GM18873 (cell line): ENCODE data around the gene ARID3B.
"Not testable (repeated sequence)": the region's sequence is repeated elsewhere in the genome, so short reads cannot be mapped to it uniquely, and the experiment has no call there.

Experiments
- ATAC-seq: cut with Tn5 transposase; IDR thresholded peaks from one replicate; pipeline ENCODE4 v1.9.1; 2021; ENCODE audit warnings: mild to moderate bottlenecking, moderate library complexity, moderate number of reproducible peaks; ENCODE audit not compliant: unreplicated experiment, low FRiP score

ARID3B gene

DNA sequence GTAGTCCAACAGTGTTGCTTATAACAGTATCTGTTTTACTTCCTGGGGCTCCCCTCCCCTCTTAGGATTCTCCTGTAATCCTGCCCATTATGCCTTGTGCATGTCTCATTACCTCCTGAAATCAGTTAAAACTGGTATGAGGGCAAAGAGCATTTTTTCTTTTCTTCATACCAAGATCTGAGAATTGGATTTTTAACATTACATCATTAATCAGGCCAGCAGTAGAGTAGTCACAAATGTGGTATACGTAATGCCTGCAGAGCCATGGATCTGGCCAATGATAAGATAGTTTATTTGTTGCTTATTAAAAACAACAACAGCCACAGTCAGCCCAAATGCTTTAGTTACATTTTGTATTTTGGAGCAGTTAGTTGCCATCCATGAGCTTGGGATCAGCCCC lies 23.2 kb downstream of the ARID3B start:
- ATAC-seq, result no peak

DNA sequence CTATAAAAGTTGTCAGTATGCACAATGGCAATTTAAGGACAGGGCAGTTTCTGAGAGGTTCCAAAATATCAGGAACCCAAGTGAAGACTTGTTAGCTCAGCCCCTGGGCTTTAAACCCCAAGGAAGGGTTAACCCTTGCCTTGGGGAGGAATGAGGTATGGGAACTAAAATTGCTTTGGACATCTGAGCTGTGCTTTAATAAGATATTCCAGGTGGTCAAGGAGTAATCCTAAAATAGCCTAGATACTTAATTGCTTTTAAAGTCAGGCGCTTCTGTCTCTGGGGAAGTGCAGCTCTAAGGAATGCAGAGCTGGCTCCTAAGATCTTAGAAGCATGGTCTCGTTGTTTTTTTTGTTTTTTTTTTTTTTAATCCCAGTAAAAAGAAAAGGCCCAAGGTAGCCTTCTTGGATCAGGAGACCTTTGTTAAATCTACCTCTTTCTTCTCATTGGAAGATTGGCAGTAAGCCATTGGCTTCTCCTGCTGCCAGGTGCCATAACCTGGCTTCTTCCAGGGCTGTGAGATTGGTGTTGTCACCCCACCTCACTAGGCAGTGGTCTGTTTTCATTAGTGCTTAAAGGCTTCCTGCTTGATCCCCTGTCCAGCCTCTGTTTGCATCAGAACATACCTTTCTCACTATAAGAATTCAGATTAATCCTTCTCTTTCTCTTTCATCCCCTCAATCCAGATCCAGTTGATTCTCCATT lies 24.5 kb downstream of the ARID3B start:
- no peak for ATAC-seq

DNA sequence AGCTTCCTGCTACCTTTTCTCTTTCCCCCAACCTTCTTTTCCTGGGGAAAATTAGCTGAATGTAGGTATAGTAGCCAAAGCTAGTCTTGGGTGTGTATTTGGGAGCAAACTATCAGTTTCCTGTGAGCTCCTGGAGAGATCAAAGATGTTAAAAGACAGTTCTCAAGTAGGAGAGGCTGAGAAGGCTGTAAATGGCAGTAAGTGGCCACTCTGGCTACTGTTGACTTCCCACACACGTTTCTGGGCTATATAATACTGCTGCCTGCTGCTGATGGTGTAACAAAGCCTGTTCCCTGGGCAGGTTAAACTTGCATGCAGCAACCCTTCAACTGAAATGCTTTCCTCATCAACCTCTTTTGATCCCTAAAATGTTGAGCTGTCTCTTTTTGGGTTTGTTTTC lies 27.6 kb downstream of the ARID3B start:
- ATAC-seq, result no peak

DNA sequence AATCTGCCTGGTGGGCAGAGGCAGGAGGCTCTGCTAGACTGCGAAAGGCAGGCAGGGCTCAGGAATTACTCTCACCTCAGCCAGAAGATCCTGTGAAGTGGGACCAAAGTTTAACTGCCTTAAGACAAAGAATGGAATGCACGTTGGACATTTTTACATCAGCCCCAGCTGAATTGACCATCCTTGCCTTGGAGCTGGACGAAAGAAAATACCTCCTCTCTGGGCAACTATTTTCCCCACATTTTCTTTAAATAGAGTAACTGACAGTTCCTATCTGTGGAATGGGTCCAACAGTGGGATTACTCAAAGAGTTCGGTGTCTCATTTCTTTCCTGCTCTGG lies 28.7 kb downstream of the ARID3B start:
- no peak for ATAC-seq

DNA sequence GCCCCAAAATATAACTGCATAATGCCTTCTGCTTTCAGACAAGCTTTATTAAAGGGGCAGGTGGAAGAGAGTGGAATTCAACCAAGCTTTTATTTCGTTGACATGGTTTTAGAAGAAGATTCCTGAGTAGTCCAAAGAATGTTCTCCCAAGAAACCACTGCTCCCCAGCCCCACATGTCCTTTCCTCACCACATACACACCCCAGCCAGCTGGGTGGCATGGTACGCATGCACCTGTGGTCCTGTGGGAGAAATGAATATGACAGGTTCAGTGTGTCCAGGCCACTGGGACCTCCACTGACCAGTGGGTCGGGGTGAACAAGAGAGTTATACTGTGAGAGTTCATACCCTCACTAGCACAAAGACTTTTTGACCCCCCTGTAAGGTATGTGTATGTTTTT lies 30.2 kb downstream of the ARID3B start:
- no peak for ATAC-seq

DNA sequence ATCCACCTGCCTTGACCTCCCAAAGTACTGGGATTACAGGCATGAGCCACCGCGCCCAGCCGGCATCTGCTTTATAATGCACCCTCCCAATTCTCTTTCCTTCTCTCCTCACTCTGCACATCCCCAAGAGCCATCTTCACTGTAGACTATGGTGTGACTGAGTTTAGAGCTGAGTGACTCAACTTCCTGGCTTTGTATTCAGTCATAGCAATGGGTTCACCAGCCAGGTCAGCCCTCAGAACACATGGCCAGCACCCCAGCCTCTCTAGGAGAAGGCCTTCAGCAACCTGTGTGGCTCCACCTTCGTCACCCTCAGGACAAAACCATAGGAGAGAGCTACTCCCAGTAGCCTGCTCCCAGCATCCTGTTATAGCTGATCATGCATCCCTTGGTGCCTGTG lies 33.0 kb downstream of the ARID3B start:
- ATAC-seq, result no peak

DNA sequence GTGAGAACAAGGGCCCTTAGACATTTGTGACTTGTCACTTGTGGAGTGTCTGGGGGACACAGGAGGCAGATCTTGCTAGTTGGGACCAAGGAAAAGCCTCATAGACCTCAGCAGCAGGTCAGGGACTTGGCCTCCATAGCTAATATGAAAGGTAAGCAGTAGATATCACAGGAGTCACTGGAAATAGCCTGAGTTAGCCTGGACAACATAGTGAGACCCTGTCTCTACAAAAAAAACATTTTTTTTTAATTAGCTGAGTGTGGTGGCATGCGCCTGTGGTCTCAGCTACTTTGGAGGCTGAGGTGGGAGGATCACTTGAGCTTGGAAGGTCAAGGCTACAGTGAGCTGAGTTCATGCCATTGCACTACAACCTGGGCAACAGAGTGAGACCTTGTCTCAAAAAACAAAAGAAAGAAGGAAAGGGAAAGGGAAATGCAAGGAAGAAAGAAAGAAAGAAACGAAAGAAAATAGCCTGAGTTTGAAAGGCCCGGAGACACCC lies 37.5 kb downstream of the ARID3B start:
- no peak for ATAC-seq

DNA sequence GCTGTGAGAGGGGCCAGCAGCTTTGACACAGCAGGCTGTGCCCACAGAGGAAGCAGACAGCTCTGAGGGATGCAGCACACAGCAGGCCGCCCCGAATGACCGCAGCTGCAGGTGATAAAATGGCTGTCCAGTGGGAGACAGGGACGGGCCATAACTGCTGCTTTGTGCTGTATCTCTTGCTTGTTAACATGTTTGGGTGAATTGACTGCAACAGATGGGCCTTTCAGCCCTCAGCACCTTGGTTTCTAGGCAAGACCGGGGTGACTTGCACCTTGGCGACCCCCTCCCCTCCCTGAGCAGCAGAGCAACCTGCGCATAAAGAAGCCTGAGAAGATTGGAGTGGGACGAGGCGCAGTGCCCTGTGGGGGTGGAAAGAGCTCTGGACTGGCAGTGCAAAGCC lies 38.0 kb downstream of the ARID3B start:
- ATAC-seq, result no peak

DNA sequence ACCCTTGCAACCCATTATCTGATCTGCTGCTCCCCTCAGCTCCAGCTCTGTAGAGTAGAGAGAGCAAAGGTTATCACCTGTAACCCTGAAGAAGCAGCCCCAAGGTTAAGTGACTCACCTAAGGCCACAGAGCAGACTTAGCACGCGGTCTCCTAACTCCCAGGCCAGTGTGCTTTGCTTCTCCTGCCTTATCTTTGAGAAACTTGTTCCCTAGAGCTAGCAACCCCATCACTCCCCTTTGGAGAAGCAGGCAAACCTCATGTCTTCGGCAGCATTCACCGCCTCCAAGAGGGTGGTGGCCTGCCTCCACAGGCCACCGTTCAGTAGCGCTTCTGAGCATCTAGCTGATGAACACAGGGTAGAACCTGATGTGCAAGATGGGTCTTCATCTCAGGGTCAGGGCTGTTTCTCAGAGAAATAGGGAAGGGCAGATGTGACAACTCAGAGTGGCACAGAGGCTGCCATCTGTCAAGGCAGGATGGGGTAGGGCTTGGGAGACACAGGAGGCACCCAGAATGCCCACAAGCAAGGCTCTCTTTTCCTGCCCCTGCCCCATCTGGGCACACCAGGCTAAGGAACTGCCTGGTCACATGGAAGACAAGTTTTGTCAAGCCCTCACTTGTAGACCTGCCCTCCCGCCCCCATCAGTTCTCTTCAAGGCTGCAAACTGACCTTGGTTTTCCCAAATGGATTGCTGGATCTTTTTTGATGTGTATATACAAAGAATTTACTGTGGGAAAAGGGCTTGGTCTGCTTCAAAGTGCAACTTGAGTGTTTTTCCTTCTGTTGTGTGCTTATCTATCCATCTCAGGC lies 39.7 kb downstream of the ARID3B start:
- ATAC-seq, result no peak

DNA sequence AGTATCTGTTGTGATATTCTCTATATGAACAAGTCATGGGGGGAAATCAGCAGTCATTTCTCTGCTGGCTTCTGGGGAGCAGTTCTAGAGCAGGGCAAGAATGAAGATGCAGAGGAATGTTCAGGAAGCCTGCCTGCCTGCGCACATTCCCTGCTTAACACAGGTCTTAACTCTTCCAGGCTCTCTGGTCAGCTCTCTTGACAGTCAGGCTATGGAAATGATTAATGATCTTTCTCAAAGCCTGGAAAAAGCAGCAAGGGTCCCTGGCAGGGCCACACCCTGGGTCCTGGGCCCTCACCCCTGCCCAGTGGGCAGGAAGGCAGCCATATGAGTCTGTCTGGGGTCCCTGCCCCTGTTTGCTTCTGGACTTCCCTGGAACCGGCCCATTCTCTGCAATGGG lies 43.2 kb downstream of the ARID3B start:
- ATAC-seq, result no peak

DNA sequence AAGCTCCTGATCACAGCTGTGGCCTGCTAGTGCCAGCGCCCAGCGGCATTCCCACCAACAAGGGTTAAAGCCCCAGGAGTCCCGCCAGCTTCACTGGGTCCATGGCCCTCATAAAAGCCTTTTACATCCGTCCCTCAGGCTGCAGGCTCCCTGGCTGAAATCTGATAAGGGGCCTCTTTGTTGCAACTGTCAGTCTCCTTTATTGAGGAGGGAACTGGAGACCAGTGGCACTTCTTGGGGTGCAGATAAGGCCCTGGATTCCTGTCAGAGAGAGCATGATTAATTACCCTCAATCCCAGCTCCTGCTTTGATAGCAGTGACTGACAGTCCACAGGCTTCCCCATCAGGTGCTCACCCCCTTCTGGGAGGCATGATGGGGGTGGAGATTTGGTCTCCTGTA lies 43.8 kb downstream of the ARID3B start:
- ATAC-seq, result no peak

DNA sequence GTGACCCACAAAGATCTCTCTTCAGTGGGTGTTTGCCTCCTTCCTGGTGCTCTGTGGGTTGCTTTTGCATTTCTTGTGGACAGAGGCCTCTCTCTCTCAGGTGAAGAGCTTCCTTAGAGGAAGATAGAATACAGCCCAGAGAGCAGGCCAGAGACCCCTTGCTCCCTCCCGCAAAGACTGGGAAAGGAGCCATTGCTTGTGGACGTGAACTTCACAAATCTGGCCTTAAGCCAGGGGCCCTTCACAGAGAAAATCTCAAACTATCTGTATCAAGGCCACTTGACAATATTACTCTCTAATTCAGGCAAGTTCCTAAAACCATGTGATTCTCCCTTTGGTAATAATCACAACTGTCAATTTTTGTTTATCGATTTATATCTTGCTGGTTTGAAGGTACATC lies 44.2 kb downstream of the ARID3B start:
- ATAC-seq, result no peak

DNA sequence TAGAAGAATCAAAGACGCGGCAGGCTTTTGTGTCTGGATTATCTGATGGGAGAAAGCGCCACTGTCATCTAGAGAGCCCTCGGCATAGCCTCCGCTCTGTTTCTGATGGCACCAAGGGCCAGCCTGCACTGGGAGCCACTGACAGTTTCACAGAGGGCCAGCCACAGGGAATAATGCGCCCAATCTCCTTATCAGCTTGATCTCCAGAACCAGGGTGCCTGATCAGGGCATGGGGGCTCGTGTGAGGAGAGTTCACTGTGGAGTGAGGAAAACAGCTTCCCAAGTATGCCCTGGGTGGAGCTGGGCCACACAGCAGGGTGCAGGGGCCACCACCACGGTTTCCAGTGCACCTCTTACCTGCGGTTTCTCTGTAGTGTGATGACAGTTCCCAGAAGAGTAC lies 44.8 kb downstream of the ARID3B start:
- ATAC-seq, result no peak

DNA sequence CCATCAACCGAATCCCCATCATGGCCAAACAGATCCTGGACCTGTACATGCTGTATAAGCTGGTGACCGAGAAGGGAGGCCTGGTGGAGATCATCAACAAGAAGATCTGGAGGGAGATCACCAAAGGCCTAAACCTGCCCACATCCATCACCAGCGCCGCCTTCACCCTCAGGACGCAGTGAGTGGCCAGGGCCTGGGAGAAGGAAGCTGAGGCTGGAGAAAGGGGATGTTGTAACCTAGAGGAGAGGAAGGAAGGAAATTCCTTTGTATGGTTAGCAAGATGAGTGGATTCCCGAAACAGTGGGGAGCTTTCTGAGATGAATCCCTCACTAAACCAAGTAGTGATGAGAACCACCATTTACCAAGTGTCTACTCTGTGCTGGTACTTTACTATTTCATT lies 48.8 kb downstream of the ARID3B start:
- ATAC-seq, result no peak

DNA sequence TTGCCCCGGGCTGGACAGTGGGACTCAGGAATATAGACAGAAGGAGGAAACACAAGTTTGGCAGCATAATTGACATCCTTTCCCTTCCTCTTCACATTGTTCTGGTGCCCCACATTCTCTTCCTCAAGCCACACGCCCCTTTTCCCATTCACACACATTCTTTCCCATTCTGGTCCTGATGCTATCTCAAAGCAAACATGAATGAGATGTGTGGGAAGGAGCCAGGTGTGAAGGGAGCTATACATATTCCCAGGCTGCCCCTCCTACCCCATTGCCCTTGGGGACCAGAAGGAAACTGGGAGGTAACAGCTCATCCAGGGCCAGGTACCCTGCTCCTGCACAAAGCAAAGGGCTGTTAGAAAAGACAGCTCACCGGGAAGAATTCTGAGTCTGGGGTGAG lies 51.2 kb downstream of the ARID3B start:
- ATAC-seq, result no peak

DNA sequence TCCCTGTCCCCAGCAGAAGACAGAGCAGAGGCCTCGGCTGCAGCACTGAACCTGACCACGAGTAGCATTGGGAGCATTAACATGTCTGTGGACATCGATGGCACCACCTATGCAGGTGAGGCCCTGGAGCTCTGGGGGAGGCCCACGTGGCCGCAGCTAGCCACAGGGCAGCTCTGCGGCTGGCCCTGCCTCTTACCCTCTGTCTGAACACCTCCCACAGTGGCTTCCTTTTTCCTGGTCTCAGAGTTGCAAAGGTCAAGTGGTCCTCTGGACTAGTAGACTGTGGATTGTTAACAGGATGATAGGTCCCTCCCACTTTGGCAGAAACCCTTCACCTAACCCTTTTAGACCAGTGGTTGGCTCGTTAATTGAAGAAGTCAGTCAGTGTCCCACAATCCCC lies 52.1 kb downstream of the ARID3B start:
- no peak for ATAC-seq

DNA sequence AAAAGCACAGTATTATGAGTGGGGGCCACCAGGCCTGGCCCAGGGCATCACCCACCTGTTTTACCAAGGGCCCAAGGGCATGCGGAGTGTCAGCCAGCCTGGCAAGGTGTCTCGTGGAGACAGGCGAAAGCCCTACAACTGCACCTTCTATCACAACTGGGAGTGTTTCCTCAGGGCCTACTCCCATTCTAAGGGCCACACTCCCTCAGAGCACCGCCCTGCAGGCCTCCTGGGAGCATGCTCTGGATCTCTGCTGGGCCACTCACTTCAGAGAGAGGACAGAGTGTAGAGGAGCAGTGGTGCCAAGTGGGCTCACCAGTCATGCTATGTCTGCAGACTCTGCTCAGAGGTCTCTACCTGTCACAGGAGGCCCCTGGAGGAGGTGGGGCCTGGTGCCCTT lies 53.4 kb downstream of the ARID3B start:
- ATAC-seq, result no peak

DNA sequence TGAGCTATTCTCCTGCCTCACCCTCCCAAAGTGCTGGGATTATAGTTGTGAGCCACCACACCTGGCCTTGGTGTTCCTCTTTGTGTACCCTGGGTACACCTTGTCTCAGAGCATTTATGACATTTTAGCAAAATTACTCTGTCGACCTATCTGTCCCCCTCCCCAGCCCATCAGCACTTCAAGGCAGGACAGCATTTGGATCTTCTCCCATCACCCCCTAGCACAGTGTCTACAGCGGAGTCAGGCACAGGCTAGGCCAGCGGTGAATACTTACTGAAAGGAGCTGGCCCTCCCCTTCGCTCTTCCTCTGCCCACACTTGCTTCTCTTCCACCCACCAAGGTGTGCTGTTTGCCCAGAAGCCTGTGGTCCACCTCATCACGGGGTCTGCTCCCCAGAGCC lies 54.3 kb downstream of the ARID3B start:
- ATAC-seq, result no peak

DNA sequence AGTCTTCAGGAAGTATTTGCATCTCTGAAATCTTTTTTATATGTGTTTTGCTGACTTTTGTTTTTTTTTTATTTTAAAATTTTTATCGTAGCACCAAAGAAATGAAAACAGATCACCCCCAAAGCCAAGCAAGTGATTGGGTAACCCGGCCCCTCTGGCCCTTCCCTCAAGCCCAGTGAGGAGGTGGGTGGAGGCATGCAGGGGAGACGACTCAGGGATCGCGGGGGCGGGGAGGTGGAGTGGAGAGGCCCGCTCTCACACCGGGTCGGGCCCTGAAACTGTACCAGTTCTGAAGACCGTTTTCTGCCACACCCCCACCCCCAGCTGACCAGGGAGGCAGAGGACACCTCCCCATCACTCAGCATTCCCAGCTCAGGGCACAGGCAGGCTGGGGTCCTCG lies 55.7 kb downstream of the ARID3B start:
- ATAC-seq, result not testable (repeated sequence)

DNA sequence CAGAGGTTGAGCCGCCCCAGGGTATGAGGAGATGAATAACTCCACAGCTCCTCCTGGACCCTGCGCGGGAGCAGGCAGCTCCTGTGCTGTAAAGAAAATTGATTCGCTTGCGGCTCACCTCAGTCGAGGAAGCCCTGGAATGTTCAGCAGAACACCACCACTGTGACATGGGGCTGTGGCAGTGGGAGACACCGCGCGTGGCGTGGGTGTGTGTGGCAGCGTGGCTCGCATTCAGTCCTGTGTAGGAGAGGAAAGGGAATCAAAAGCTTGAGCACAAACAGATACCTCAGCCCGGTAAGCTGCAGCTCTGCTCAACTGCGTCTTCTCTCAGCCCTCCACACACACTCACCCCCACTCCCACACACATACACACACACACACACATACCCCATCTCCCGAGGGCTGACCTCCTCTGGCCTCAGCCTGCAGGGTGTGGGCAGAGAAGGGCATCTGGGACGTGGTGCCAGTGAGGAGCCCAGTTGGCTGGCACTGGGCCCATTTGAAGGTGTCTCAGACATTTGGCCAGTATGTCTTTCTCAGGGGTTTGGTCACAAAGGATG lies 56.2 kb downstream of the ARID3B start:
- not testable (repeated sequence) for ATAC-seq

DNA sequence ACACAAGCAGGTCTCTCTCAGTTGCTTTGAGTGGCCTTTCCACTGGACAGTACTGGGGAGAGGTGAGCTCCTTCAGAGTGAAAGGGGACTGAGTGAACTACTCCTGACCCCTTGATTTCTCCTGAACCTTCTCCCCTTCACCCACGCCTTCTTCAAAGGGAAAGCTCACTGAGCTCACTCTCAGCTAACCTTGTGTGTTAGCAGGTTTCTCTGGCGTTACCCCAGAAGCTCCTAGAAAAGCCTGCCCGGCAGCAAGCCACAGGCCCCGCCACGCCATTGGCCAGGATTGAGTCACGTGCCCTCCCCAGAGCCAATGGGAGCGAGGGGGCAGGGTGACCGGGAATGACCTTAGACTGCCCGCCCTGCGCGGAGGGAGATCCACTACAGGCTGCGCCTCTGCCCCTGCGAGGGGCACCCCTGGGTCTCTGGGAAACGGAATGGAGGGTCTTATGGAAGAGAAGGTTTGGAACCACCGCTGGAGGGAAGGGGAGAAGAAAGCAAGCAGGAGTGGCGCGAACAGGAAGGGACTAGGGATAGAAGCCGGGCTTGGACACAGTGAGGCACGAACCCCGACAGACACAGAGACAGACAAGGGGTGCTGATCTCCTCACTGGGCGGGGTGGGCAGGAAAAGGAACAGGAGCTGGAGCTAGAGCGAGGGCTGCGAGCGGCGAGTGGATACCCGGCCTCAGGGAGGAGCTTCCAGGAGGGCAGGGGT lies 57.3 kb downstream of the ARID3B start:
- no peak for ATAC-seq
